SKM-1 treated with dmso at 0.1 percent for 144 hours (cell line): Measurements from ENCODE around the gene SHB.
A peak's percentile ranks its signal among the peaks of the same experiment; 100 is the strongest.

Source experiments
- DNase-seq: peaks from one replicate; lab custom pipeline; 2025; ENCODE audit not compliant: unreplicated experiment; lab: John Stamatoyannopoulos, UW

SHB gene

DNA sequence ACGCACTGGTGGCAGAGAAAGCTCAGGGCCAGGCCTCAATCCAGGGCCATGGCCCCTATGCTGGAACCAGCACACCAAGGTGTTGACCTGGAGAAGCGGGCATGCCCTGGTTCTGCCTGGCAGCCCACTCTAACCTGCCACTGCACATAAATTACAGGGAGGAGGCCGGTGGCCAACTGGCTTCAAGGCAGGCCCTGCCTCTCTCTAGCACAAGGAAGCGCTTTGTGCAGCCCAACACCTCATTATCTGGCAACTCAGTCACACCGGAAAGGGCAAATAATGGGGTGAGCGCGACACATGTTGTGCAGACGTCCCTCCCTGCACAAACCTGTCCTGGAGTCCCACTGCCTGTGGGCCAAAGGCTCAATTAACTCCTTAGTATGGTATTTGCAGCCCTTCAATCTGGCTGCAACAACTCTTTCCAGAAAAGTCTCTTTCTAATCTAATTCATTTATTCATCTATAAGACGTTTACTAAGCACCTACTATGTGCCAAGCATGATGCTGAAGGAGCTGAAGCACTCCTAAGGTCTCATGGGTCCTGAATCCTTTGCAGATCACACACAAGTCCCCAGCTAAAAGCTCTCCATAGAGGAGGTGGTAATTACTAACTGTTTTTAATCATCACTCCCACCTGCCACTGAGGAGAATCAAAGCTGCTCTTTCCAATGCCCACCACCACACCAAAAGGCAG is 24.9 kb downstream of the SHB start:
- no peak for DNase-seq

DNA sequence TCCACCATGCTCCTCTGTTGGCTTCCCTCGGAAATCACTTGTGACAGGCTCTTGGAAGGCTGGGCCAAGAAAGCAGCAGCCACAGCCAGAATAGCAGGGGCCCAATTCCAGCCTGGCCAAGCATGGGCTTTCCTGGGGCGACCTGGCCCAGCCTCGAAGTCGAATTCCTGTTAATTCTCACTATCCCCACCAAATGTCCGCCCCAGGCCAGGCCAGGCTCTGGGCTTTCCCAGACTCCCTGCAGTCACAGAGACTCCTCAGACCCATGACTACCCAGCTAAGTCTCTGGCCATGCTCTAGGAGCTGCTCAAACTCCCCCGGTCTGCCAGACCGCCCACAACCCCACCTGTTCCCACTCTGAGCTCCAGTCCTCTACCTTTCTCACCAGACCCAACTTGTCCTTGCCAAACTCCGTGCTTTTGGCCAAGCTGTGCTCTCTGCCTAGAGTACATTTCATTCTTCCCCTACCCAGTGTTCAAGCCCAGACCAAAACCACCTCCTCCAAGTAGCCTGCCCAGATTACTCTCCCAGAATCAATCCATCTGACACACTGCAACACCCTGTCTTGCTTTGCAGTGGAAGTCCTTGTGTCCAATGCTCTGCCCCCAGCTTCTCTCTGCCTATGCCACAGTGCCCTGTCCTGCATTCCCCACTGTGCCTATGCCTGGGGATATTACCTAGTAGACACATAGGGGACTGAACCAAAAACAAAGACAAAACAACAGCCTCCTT is 26.2 kb downstream of the SHB start:
- DNase-seq, result no peak

DNA sequence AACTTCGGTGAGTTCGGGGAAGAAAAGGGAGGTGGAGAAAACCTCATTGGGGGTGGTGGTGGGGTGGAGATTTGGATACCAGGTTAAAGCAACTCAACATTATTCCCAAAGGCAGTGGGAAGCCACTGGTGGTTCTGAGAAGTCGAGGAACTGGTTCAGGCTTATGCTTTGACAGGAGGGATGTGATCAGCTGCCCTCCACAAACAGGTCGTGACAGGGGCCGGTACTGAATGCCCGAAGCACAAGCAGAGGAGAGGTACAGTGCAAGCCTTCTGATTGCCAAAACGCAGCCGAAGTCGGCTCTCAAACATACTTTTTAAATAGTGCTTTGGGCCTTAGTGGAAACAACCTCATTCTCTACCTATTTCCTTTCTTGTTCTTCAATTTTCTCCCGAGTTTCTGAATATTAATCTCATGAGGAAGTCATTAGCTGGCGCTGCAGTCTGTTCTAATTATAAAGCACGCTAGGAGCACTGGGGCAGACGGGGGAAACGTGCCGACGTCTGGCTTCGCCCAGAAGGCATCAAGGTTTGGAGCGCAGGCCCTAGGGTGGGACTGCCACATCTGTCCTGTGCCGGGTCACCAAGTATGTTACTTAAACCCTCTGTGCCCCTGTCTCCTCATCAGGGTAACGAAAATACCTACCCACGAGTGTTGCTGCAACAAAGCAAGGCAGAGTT is 27.3 kb downstream of the SHB start:
- no peak for DNase-seq

DNA sequence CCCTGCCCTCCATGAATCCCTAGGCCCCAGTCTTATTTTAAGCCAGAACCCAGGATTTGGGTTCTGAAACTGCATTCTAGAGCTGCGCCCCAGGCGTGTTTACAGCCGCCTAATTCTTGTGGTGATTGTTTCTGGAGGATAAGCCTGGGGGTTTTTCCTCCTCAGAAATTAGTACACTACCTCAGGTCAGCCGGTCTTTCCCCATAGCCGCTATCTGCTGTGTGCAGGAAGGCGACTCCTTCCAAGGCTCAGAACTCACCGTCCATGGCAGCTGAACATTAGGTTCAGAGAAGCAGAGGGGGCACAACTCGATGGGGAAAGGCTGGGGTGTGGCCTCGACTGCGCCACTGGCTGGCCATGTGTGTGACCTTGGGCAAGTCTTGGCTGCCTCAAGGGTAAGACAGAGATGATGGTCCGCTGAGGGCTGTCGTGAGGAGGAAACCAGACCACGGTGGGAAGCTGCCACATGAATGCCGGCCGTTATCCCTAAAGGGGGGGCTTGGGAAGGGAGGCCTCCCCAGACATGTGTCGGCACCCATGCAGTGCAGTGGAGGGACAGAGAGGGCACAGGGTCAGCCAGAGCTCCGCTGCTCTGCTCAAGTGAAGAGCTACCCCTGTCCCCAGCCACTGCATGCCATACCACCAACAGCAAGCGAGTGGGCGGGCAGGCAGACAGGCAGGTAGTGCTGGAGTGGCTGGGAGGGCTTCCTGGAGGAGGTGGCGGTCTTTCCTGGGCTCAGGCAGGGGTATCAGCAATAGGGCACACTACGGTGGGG is 28.9 kb downstream of the SHB start:
- DNase-seq, result no peak

DNA sequence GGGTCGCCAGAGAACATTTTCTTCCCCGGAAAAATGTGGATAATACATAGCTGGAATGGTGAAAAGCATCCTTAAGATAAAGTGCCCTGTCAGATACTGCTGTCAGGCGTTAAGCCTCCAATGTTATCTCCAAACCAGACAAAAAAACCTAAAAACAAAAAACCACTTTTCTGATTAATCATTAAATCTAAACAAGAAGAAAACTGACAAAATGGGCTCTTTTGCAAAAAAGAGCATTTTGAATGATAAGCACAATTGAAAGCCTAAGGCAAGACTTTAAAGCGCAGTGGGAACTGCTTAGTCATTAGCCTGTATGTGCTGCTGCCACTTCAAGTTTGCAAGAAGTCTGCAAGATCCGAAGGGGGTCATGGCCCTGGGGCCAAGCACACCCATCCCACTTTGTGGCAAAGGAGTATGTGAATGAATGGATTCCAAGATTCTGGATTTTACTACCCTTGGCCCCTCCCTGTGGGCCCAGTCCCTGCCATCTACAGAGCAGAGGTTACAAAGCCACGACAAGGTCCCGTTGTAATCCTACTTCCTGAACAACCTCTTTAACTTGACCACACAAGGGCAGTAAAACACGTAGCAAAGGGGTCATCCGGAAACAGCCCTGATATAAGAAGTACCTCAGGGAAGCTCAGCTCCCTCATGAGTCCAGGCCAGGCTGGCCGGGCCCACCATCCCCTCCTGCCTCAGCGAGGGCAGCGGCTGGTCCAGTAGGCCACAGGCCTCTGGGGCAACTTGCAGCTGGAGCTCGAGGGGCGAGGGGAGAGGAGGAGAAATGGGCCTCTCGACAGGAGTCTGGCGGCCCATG is 29.7 kb downstream of the SHB start:
- no peak for DNase-seq

DNA sequence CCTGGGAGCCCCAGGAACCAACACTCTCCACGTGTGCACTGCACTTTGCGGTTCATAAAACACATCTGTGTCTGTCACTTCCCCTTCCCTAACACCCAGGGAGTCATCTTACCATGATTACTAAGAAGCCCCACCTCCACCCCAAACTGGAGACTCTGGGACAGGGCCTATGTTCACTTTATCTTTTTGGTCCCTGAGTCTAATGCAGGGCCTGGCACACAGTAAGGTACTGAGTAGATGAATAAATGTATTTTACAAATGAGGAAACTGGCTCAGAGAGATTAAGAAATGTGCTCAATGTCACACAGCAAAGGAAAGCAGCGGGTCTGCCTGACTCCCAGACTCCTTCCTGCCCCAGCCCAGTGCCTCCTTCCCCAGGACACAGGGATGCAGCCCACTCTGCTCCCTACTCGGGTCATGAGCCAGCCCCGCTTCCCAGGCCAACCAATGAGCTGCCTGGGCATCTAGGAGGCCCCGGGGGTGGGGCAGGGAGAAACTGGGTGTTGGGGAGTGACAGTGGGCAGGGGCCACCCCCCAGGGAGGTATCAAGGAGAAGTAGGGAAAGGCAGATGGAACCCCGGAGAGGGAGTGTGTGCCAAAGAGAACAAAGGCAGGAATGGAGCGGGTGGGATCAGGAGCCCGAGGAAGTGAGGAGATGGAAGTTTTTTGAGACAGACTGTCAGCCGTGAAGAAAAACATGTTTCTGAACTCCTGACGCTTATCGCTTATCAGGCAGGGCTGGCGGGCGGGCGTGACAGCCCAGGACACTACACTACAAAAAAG is 30.5 kb downstream of the SHB start:
- peak; percentile 44 for DNase-seq

DNA sequence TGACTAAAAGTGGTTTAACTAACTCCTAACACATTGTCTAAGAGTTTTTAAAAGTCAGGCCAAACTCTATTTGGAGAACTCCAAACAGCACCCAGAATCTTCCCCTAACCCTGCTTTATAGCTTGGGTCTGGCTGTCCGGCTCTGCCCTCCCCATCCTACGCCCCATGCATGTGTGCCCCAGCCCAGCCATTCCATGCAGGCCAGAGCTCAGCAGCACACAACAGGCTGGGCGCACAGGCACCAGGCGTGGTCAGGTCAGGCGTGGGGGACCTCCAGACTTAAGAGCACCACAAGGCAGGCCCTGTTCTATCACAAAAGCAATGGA is 31.1 kb downstream of the SHB start:
- DNase-seq, result no peak

DNA sequence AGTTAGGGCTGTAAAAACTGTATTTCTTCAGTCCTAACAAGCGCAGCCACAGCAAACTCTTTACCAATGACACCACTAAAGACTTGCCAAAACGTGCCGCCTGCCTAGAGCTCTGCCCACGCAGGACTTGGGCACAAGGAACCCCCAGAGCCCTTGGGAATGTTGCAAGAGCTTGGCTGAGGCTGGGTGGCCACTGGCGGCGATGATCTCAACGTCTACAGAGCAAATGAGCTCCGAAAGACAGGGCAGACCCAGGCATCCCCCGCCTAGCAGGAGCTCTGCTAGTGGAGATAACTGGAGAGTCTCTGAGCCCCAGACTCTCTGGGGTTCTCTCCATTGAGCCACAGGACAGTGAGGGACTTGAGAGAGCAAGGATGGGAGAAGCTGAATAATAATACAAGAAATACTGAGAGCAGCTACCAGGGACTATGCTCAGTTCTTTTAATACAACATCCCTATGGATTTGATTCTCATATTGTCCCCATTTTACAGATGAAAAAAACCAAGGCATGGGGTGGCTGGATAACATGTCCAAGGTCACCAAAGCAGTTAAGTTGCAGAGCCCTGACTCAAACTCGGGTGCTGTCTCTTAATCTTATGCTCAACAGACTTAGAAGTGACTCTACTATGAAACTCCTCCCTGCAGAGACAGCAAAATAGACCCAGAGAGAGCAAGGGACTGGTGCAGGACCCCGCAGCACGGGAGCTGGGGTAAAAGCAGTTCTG is 32.5 kb downstream of the SHB start:
- DNase-seq, result no peak

DNA sequence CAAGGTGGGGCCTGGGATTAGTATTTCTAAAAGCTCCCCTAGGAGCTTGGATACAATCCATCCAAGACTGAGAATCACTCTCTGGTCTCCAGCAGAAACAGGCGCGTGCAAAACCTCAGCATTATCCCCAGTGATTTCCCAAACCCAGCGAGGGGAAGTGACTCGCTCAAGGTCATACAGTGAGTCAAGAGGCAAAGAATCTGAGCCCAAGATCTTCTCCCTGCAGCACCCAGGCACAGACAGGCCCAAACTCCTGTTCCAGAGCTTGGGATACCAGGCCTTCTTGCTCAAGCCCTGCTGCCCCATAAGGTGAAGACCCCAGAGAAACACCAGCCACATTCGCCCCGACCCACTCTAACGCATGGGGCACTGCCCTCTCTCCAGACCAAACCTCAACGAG is 33.2 kb downstream of the SHB start:
- no peak for DNase-seq

DNA sequence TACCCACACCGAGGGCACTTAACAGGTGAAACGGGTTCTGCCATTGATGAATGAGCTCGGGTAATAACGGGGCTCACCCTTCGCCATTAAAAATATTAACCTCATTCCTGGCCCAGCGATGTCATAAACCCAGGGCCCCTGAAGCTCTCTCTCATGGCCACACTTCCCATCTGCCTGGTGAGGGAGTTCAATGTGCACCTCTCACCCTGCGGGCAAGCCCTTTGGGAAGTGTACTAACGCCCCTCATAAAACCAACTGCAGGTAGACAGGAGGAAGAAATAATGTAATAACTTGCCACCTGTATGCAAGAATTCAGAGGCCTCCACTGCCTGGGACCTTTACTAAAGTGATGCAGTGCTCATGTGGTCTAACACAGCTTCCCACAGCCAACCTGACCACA is 35.1 kb downstream of the SHB start:
- no peak for DNase-seq

DNA sequence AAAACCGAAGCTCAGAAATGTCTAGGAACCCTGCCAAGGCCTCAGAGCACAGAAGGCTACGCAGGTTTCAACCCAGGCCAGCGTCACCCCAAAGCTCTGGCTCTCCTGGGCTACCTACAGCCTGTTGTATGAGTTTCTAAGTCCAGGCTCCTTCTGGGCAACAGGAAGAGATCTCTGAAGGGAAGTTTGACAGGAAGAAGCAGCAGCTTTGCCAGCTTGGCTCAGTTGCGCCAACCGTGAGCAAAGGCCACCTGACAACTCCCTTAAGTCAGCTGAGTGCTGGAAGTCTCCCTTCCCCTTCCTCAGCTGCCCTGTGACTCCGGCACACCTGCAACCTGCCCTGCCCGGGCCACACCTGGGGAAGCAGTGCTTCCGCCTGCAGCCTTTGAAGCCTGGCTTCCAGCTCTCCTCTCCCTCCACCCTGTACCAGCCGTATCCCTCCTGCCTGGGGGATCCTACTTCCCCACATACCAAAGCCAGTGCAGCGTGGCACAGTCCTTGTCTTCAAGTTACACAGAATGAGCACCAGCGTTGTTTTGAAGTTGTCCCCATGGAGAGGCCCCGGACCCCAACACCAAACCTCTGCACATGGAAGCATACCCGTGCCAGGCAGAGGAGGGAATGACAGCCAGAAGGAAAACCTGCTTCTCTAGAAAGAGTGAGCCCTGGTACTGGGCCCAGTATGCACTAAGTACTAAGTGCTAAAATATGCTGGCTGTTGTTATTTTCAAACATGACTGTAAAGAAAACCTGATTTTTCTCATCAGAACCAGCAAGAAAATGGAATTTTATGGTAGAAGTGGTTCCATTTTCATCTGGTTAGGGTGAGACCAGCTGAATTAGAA is 36.5 kb downstream of the SHB start:
- DNase-seq, result no peak

DNA sequence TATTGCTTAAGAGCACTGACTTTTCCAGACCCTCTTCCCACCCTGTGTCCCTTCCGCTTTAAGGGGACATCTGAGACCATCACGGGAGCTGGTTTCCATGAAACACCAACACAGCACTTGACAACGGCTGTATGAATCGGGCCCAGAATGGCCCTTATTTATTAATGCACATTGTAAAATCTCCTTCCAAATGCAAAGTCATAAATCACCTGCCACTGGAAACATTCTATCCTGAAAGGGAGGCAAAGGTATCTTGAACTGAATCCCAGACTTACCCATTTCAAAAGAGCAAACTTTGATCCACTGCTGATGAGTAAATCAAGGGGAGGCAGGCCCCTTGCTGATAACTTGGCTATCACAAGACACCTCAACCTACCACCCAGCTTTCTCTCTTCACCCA is 37.4 kb downstream of the SHB start:
- no peak for DNase-seq

DNA sequence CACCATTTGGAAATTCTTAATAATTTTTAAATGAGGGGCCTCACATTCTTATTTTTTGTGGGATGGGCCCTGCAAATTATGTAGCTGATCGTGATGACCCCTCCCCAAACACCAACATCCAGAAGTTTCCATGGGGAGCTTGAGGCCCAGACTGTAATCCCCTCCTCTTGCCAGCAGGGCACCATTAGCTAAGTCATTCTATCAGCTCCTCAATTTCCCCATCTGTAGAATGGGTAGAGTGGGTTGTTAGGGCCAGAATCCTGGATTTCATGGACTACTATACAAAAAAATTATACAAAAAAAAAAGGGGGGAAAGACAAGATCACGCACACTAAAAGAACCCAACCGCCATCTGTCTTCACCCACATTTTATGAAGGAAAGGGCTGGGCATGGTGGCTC is 38.4 kb downstream of the SHB start:
- DNase-seq, result no peak

DNA sequence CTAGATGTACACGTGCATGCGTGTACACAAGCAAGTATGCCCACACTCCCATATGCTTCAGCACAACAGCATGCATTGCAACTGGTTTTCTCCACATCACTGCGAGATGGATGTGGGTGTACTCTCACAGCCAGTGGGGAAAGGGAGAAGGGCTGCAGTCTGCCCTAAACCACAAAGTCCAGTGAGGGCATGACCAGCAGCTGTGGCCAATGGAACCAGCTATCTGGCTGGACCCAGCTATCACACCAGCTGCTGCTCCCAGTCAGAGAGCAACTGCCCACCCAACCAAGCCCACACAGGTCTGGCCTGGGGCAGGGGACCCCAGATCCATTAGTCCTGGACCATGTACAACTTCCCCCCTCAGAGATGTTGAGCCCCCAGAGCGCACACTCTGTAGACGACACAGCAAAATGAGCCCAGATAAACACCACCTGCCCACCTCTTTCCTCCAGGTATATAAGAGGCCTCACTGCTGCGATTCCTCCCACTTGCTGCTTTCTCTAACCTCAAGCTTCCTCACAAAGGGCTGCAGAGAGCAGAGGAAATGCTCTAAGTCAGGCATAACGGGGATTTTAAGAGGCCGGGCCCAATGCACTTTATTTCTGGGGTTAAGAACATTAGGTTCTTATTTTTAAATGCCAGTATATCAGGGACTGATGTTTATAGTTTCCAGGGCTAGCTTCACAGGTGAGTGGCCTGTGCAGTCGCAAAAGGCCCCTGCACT is 39.0 kb downstream of the SHB start:
- no peak for DNase-seq

DNA sequence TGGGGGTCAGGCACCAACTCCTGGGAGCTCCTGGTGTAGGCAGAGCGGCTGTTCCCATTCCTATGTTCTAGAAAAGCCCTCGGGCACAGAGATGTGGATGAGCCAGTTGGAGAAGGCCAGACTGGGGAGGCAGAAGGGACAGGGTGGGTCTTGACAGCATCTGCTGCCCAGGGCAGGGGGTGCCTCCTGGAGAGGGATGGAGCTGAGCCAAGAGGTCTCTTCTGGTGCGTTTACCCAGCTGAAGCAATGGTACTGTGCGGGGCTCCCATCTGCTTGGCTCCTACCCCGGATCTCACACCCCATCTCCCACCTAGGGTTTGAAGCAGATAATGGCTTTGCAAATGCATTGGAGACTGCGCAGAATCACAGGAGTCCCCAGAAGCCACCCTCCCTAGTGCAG is 41.3 kb downstream of the SHB start:
- no peak for DNase-seq

DNA sequence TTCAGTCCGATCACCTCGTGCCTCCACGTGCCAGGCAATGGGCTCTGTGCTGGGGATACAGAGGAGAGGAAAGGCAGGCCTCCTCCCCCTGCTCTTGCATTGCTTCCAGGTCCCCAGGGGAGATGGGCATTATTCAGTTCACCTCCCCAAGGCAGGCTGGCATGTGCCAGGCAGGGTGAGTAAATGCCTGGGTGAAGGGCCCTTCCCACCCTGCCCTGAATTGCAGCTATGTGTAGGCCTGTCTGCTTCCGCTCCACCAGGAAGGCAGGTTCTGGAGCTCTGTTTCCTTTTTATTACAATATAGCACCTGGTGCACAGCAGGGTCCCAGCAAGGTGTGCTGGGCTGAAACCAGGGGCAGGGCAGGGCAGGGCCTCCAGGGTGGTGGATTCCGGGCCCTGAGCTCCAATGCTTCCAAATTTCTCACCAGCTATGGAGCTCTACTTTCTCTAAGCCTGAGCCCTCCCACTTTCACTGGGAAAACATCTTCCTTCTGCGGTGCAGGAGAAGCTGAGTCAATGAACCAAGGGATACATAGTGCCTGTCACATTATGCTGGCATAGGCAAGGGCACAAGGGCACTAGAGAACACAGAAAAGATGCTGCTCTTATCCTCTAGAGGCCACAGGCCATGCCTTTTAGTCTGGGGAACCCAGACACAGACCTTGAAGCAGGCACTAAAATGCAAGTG is 42.0 kb downstream of the SHB start:
- no peak for DNase-seq
